ENCODE results near the gene GLS2. TPM values are rescaled to one million over a fixed set of nuclear protein-coding genes. Genes with fewer than 3 reads are reported as not detected.

The GLS2 gene
- total RNA-seq, 2 experiments from 2014 or later: 5.2 to 7.3 TPM

GRCh38 chr12:56528846-56529245, 40.9 kb upstream of the GLS2 start:
- ChIA-PET POLR2A (no interaction called here), CTCF (interaction anchor here (0.6 to 1.3 kb wide), 4 partner anchors 15 to 66 kb away, joined by 3 to 10 read pairs (median 3); no protein-coding TSS in a partner anchor)
- Mint-ChIP-seq H3K27me3 (no peaks in the 10 kb centered on the region), H3K4me1 (ENCODE audit: low read depth) (no peaks in the 10 kb centered on the region), H3K9me3 (no peaks in the 10 kb centered on the region), H3K27ac (no peak overlapping the region), H3K4me3 (no peak overlapping the region), H3K36me3 (ENCODE audit: low read depth) (no peaks in the 10 kb centered on the region)
- no peak for ATAC-seq
- no peak for TF ChIP-seq CTCF (IDR thresholded peaks at IDR 0.05)
- no peak for DNase-seq
- intact Hi-C loops (cut with micrococcal nuclease): no loop called here

GRCh38 chr12:56522411-56523193, 34.6 kb upstream of the GLS2 start:
- ATAC-seq (peak; percentile 54), DNase-seq (no peak)
- Mint-ChIP-seq H3K36me3 (ENCODE audit: low read depth) (no peaks in the 10 kb centered on the region), H3K27ac (peak overlapping the region; percentile 77), H3K9me3 (no peaks in the 10 kb centered on the region), H3K4me1 (ENCODE audit: low read depth) (peaks cover 30% of the 10 kb centered on the region), H3K4me3 (peak overlapping the region; percentile 66), H3K27me3 (no peaks in the 10 kb centered on the region)
- ChIA-PET CTCF (interaction anchor here (0.6 to 4.7 kb wide), 9 partner anchors 9 to 107 kb away, joined by 3 to 17 read pairs (median 4); partner anchors contain the start of gene BAZ2A), POLR2A (interaction anchor here (1.0 to 2.3 kb wide), 5 partner anchors 8 to 106 kb away, joined by 3 to 6 read pairs (median 5); partner anchors contain the start of gene TIMELESS)
- no peak for TF ChIP-seq CTCF (IDR thresholded peaks at IDR 0.05)
- intact Hi-C loops (cut with micrococcal nuclease): no loop called here

- ATAC-seq: peak; percentile 91
- TF ChIP-seq CTCF (IDR thresholded peaks at IDR 0.05): no peak
- Mint-ChIP-seq H3K4me3 (peak within 1 kb of the TSS; percentile 66), H3K27ac (peak within 1 kb of the TSS; percentile 77), H3K4me1 (ENCODE audit: low read depth) (peaks cover 30% of the 10 kb centered on the region), H3K9me3 (no peaks in the 10 kb centered on the region), H3K27me3 (no peaks in the 10 kb centered on the region), H3K36me3 (ENCODE audit: low read depth) (no peaks in the 10 kb centered on the region)
- intact Hi-C loops (cut with micrococcal nuclease): no loop called here
- CTCF ChIA-PET: interaction anchor here (0.6 to 2.2 kb wide), 17 partner anchors 9 to 115 kb away, joined by 3 to 11 read pairs (median 4); partner anchors contain the start of genes BAZ2A and GLS2
- DNase-seq: peak; percentile 62
- POLR2A ChIA-PET: interaction anchor here (1.0 to 2.3 kb wide), 6 partner anchors 8 to 124 kb away, joined by 3 to 6 read pairs (median 4); partner anchors contain the start of genes ATP5F1B and TIMELESS
Measured at GRCh38 chr12:56521590-56522371, 33.8 kb upstream of the GLS2 start, which contains the start of gene RBMS2. TSS of gene RBMS2 (plus strand) at chr12:56521820. CDS start at chr12:56522024, 204 bp downstream.

DNA sequence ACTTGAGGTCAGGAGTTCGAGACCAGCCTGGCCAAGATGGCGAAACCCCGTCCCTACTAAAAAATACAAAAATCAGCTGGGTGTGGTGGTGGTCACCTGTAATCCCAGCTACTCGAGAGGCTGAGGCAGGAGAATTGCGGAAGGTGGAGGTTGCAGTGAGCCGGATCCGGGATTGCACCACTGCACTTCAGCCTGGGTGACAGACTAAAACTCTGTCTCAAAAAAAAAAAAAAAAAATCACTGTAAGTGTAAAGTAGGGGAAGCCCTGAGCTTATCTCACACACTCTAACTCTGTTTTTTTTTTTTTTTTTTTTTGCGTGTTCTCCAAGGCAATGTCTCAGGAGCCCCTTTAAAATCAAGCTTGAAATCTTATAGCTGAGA, 33.2 kb upstream of the GLS2 start:
- Mint-ChIP-seq H3K27me3 (no peaks in the 10 kb centered on the region), H3K36me3 (ENCODE audit: low read depth) (no peaks in the 10 kb centered on the region), H3K27ac (peak overlapping the region; percentile 77), H3K4me1 (ENCODE audit: low read depth) (peaks cover 30% of the 10 kb centered on the region), H3K4me3 (peak overlapping the region; percentile 66), H3K9me3 (no peaks in the 10 kb centered on the region)
- DNase-seq (no peak), ATAC-seq (peak; percentile 41)
- ChIA-PET POLR2A (interaction anchor here (1.1 to 2.3 kb wide), 4 partner anchors 9 to 125 kb away, joined by 3 to 6 read pairs (median 4); partner anchors contain the start of gene ATP5F1B), CTCF (interaction anchor here (0.6 to 2.2 kb wide), 17 partner anchors 9 to 116 kb away, joined by 3 to 11 read pairs (median 4); partner anchors contain the start of genes BAZ2A and GLS2)
- intact Hi-C loops (cut with micrococcal nuclease): no loop called here
- no peak for TF ChIP-seq CTCF (IDR thresholded peaks at IDR 0.05)

Data from activated CD8-positive, alpha-beta T cell treated with anti-CD3 and anti-CD28 coated beads for 36 hours (primary cell).